Adrenal gland (tissue), 5 donors: ENCODE results near the gene CDNF.

ENCODE experiments used
- POLR2A ChIP-seq, 2 donors: fragments of 450-650 bp; IDR thresholded peaks; one replicate each; pipeline ENCODE4 v1.6.1; 2017; ENCODE audit warnings: antibody characterized with exemption in 2 of 2, mild to moderate bottlenecking in 2 of 2, moderate library complexity in 1 of 2
- TF ChIP-seq, protein P1 (sequence below), 6 experiments: fragments of 450-650 bp in 4 of 6; fragments of 200-600 bp in 2 of 6; sonication (generic) in 1 of 6; IDR thresholded peaks; 1 replicate in 5 of 6; 2 replicates in 1 of 6; pipeline versions ENCODE4 v1.5.1 to v1.8.0; 2016 to 2021; ENCODE audit warnings: antibody characterized with exemption in 6 of 6, mild to moderate bottlenecking in 2 of 6, moderate library complexity in 1 of 6
- donor health status: DM: no; HTN: no; CAD: no.

DNA sequence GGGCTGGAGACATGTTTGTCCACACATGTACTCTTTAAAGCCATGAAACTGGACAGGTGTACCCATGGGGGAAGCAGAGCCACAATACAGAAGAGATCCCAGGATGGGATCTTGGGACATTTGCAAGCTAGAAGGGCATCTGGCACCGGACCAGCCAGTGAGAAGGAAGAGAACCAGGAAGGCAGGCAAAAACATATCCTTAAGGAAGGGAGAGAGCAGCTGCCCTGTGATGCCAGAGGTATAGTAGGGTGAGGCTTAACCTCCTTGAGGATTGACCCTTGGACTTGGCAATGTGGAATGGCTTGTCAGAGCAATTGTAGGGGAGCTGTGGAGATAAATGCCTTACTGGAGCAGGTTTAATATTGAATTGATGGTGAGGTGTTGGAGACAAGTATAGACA is 23.0 kb upstream of the CDNF start:
- no peak for TF ChIP-seq POLR2A (IDR thresholded peaks at IDR 0.05)
- TF ChIP-seq, protein P1, sequence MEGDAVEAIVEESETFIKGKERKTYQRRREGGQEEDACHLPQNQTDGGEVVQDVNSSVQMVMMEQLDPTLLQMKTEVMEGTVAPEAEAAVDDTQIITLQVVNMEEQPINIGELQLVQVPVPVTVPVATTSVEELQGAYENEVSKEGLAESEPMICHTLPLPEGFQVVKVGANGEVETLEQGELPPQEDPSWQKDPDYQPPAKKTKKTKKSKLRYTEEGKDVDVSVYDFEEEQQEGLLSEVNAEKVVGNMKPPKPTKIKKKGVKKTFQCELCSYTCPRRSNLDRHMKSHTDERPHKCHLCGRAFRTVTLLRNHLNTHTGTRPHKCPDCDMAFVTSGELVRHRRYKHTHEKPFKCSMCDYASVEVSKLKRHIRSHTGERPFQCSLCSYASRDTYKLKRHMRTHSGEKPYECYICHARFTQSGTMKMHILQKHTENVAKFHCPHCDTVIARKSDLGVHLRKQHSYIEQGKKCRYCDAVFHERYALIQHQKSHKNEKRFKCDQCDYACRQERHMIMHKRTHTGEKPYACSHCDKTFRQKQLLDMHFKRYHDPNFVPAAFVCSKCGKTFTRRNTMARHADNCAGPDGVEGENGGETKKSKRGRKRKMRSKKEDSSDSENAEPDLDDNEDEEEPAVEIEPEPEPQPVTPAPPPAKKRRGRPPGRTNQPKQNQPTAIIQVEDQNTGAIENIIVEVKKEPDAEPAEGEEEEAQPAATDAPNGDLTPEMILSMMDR (IDR thresholded peaks at IDR 0.05): no peak
